Rectal smooth muscle tissue (tissue), 1 donor: ENCODE data around the gene DPP3.

Experiments
- H3K27ac ChIP-seq: one replicate; pipeline ENCODE4 v1.7.0; 2013; ENCODE audit warnings: low read depth, low read length, inconsistent platforms
- H3K27me3 ChIP-seq: one replicate; pipeline ENCODE4 v1.7.0; 2013; ENCODE audit warnings: low read length; ENCODE audit not compliant: control insufficient read depth, insufficient read depth
- H3K36me3 ChIP-seq: one replicate; pipeline ENCODE4 v1.7.0; 2013; ENCODE audit warnings: low read length; ENCODE audit not compliant: control insufficient read depth, insufficient read depth
- H3K4me1 ChIP-seq: one replicate; pipeline ENCODE4 v1.7.0; 2013; ENCODE audit warnings: low read length; ENCODE audit not compliant: control insufficient read depth, insufficient read depth
- H3K4me3 ChIP-seq: one replicate; pipeline ENCODE4 v1.7.0; 2013; ENCODE audit warnings: low read length
- H3K9ac ChIP-seq: one replicate; pipeline ENCODE4 v1.7.0; 2013; ENCODE audit warnings: low read length

The DPP3 gene

GRCh38 chr11:66546966-66547661 lies 66.9 kb downstream of the DPP3 start:
- no peak overlapping the region for H3K4me3 ChIP-seq
- no peak overlapping the region for H3K27ac ChIP-seq
- peaks cover 7% of the 10 kb centered on the region for H3K36me3 ChIP-seq
- H3K4me1 ChIP-seq, result peaks cover 6% of the 10 kb centered on the region
- no peaks in the 10 kb centered on the region for H3K27me3 ChIP-seq
- H3K9ac ChIP-seq, result no peak overlapping the region

- Histone ChIP-seq H3K4me1 (peaks cover 6% of the 10 kb centered on the region), H3K9ac (no peak overlapping the region), H3K27me3 (no peaks in the 10 kb centered on the region), H3K4me3 (no peak overlapping the region), H3K36me3 (peaks cover 4% of the 10 kb centered on the region), H3K27ac (no peak overlapping the region)
These were observed 67.4 kb downstream of the DPP3 start for GRCh38 chr11:66547662-66548009.

- H3K27ac ChIP-seq, result no peak overlapping the region
- H3K4me3 ChIP-seq, result no peak overlapping the region
- no peak overlapping the region for H3K9ac ChIP-seq
- H3K4me1 ChIP-seq, result peaks cover 6% of the 10 kb centered on the region
- H3K27me3 ChIP-seq, result no peaks in the 10 kb centered on the region
- H3K36me3 ChIP-seq, result no peaks in the 10 kb centered on the region
These were observed 67.8 kb downstream of the DPP3 start for GRCh38 chr11:66548041-66548440.

GRCh38 chr11:66548774-66549630 lies 68.8 kb downstream of the DPP3 start:
- Histone ChIP-seq H3K27ac (no peak overlapping the region), H3K4me1 (peaks cover 6% of the 10 kb centered on the region), H3K27me3 (no peaks in the 10 kb centered on the region), H3K9ac (no peak overlapping the region), H3K4me3 (no peak overlapping the region), H3K36me3 (no peaks in the 10 kb centered on the region)

- H3K4me3 ChIP-seq, result no peak overlapping the region
- no peaks in the 10 kb centered on the region for H3K36me3 ChIP-seq
- H3K27me3 ChIP-seq, result no peaks in the 10 kb centered on the region
- peaks cover 3% of the 10 kb centered on the region for H3K4me1 ChIP-seq
- H3K27ac ChIP-seq, result no peak overlapping the region
- H3K9ac ChIP-seq, result no peak overlapping the region
These were observed 69.5 kb downstream of the DPP3 start for GRCh38 chr11:66549696-66550095.

GRCh38 chr11:66550887-66551286 lies 70.7 kb downstream of the DPP3 start:
- Histone ChIP-seq H3K4me1 (peaks cover 3% of the 10 kb centered on the region), H3K4me3 (no peak overlapping the region), H3K27ac (no peak overlapping the region), H3K9ac (no peak overlapping the region), H3K36me3 (no peaks in the 10 kb centered on the region), H3K27me3 (no peaks in the 10 kb centered on the region)

- H3K9ac ChIP-seq, result no peak overlapping the region
- no peak overlapping the region for H3K4me3 ChIP-seq
- H3K36me3 ChIP-seq, result no peaks in the 10 kb centered on the region
- H3K27ac ChIP-seq, result no peak overlapping the region
- no peaks in the 10 kb centered on the region for H3K27me3 ChIP-seq
- H3K4me1 ChIP-seq, result peaks cover 5% of the 10 kb centered on the region
These were observed 74.4 kb downstream of the DPP3 start for GRCh38 chr11:66554602-66555001.

GRCh38 chr11:66555416-66555815 lies 75.2 kb downstream of the DPP3 start:
- Histone ChIP-seq H3K4me3 (no peak overlapping the region), H3K4me1 (peaks cover 5% of the 10 kb centered on the region), H3K27me3 (no peaks in the 10 kb centered on the region)

GRCh38 chr11:66556086-66556485 lies 75.9 kb downstream of the DPP3 start:
- H3K9ac ChIP-seq, result no peak overlapping the region
- H3K27me3 ChIP-seq, result no peaks in the 10 kb centered on the region
- H3K4me1 ChIP-seq, result peaks cover 5% of the 10 kb centered on the region
- no peak overlapping the region for H3K27ac ChIP-seq
- H3K4me3 ChIP-seq, result no peak overlapping the region
- H3K36me3 ChIP-seq, result no peaks in the 10 kb centered on the region

More at GRCh38 chr11:66555416-66555815, 75.2 kb downstream of the DPP3 start:
- Histone ChIP-seq H3K27ac (no peak overlapping the region), H3K36me3 (no peaks in the 10 kb centered on the region), H3K9ac (no peak overlapping the region)

- H3K4me3 ChIP-seq, result no peak overlapping the region
- no peaks in the 10 kb centered on the region for H3K27me3 ChIP-seq
- no peak overlapping the region for H3K9ac ChIP-seq
- H3K36me3 ChIP-seq, result no peaks in the 10 kb centered on the region
- no peak overlapping the region for H3K27ac ChIP-seq
- H3K4me1 ChIP-seq, result peaks cover 5% of the 10 kb centered on the region
These were observed 77.6 kb downstream of the DPP3 start for GRCh38 chr11:66557733-66558326.
